ENCODE data around the gene HOXD8. TPM values are rescaled to one million over a fixed set of nuclear protein-coding genes. Genes with fewer than 3 reads are reported as not detected.

HOXD8 gene
- total RNA-seq, 2 donors from 2014 or later, result not detected

- no peaks in the 10 kb centered on the region for H3K9me3 Mint-ChIP-seq
- peaks cover 5% of the 10 kb centered on the region for H3K4me1 Mint-ChIP-seq
- peaks cover 70% of the 10 kb centered on the region for H3K27me3 Mint-ChIP-seq
- H3K36me3 Mint-ChIP-seq (ENCODE audit: low read depth), result peaks cover 14% of the 10 kb centered on the region
- ATAC-seq (replicated peaks), result no peak
- H3K4me3 Mint-ChIP-seq, result peak overlapping the region; percentile 12
- H3K27ac Mint-ChIP-seq, result no peak overlapping the region
Measured at GRCh38 chr2:176123411-176124109, 5.9 kb upstream of the HOXD8 start.

DNA sequence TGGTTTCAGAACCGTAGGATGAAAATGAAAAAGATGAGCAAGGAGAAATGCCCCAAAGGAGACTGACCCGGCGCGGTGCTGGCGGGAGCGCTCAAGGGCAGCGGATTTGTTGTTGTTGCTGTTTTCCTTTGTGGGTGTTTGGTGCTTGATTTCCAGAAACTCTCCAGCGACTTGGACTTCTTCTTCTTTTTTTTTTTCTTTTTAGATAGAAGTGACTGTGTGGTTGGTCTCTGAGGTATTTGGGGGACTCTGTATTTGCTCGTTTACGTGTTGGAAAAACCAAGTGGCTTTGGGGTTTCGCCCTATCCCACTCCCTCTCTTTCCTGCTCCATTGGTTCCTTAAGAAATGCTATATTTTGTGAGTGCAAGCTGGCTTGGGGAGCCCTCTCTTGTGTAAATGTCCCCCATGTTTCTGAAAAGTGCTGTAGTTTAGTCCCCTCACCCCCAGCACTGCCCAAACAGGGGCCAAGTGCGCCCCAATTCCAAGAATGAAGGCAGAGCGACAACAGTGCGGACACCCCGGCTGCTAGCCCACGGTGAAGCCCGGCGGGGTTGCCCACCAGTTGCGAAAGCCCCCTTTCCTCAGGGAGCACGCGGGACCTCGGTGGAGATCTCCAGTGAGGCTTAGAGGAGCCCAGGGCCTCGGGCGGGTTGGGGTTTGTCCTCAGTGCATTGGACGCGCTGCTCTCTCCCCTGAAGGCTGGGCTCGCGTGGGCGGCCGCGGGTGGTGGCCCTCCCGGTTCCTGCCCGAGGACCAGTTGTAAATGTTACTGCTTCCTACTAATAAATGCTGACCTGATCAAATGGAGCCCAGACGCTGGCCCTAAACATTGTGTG is 5.2 kb upstream of the HOXD8 start:
- no peak for ATAC-seq (replicated peaks)
- Mint-ChIP-seq H3K9me3 (no peaks in the 10 kb centered on the region), H3K4me1 (no peaks in the 10 kb centered on the region), H3K36me3 (ENCODE audit: low read depth) (peaks cover 15% of the 10 kb centered on the region), H3K27me3 (peaks cover 70% of the 10 kb centered on the region), H3K27ac (no peak overlapping the region), H3K4me3 (peak overlapping the region; percentile 12)

DNA sequence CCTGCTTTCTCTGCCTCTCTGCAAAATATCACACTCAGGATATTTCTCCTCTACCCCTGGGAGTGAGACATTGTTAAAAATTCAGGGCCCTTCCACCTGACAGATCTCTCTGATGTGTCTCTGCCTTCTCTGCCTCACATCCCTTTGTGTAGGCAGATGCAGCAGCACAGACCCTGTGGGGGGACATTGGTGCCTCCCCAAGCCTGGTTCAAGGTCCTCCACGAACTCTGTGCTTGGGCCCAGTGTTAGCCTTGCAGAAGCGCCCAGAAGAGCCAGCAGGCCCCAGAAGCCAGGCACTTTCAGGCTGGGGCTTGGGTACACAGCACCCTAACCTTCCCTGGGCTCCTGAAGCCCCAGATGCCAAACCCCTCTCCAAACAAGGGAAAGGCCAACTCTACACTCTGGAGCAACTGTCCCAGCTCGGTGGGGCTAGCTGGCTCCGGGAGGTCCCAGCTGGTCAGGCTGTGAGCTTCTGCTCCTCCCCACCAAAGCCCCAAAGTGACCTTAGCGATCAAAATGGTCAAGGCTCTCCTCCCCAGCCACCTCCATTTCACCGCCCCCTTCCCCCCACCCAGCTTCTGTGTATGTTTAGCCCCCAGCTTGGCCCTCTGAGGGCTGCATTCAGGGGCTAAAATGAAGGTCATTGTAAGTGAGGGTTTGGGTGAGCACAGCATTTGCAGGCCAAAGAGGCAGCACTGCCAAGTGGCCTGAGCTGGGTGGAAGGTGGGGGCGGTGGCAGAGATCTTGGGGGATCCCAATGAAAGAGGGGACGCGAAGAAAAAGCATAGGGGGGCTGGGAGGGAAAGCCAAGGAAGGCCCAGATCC is 4.3 kb upstream of the HOXD8 start:
- H3K9me3 Mint-ChIP-seq, result no peaks in the 10 kb centered on the region
- H3K27ac Mint-ChIP-seq, result no peak overlapping the region
- H3K36me3 Mint-ChIP-seq (ENCODE audit: low read depth), result peaks cover 9% of the 10 kb centered on the region
- peaks cover 62% of the 10 kb centered on the region for H3K27me3 Mint-ChIP-seq
- no peak overlapping the region for H3K4me3 Mint-ChIP-seq
- no peaks in the 10 kb centered on the region for H3K4me1 Mint-ChIP-seq
- ATAC-seq (replicated peaks), result no peak

DNA sequence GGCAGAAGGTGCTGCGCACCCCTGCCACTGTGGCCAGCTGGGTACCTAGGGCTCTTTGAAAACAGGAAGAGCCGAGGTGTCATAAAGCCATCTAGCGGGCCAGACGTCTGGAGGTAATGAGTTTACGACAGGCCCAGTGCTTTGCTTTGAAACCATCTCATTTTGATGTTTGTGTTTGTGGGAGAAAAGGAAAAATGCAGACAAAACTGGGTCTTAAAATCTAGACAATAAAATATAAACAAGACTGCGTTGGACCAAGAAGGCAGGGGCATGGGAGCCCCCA is 3.8 kb upstream of the HOXD8 start:
- Mint-ChIP-seq H3K36me3 (ENCODE audit: low read depth) (peaks cover 10% of the 10 kb centered on the region), H3K27me3 (peaks cover 57% of the 10 kb centered on the region), H3K4me3 (no peak overlapping the region), H3K4me1 (no peaks in the 10 kb centered on the region), H3K9me3 (no peaks in the 10 kb centered on the region), H3K27ac (no peak overlapping the region)
- ATAC-seq (replicated peaks), result no peak

- Mint-ChIP-seq H3K27ac (no peak overlapping the region), H3K4me3 (no peak overlapping the region), H3K4me1 (peaks cover under 1% of the 10 kb centered on the region), H3K27me3 (peaks cover 66% of the 10 kb centered on the region), H3K9me3 (no peaks in the 10 kb centered on the region), H3K36me3 (ENCODE audit: low read depth) (peaks cover 18% of the 10 kb centered on the region)
- ATAC-seq (replicated peaks), result no peak
Measured at GRCh38 chr2:176126929-176127773, 2.4 kb upstream of the HOXD8 start.

DNA sequence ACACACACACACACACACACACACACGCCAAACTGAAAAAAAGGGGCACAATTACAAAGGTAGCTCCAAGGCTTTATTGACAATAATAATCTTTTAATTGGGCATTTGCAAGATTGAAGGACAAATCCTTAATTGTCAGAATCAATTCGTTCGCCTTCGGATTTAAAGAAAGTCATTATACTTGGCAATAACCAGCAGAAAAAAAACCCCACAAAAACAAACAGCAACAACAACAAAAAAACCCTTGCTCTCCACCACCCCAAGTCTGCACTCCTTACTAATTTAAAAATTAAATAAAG is 1.8 kb upstream of the HOXD8 start:
- Mint-ChIP-seq H3K27me3 (peaks cover 71% of the 10 kb centered on the region), H3K9me3 (no peaks in the 10 kb centered on the region)

DNA sequence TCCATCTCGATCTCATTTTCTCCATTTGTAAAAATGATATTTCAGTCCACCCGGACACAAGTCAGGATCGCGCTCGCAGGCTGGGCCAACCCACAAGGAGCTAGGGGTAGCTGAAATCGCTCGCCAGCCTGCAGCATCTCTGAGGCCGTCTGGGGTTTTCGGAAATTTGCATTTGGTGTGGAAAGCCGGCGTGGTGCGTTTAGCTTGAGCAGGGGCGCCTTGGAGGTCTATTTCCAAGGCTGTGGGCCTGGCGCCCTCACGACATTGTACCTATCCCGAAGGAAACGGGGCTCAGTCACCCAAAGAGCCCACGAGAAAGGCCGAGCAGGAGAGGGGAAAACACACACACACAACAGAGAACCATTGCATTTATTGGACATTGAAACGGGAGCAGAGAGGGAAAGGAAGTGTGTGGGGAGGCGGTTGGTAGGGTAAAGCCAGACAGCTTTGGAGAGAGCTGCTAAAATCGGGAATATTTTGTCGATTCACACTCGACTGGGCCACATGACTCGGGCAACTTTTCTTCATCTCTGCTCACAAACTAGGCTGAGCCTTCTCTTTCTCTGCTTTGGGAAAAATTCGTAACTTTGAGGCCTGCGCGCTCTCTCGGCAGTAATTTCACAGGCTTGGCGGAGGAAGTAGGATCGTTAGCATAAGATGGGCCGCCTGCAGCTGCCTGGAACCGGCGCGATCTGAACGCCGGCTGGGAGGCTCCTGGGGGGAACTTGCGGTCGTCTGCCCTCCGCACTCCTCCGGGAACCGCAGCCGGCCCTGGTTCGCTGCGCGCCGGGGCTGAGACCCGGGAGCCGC is 1.1 kb upstream of the HOXD8 start:
- Mint-ChIP-seq H3K36me3 (ENCODE audit: low read depth) (peaks cover 23% of the 10 kb centered on the region), H3K4me1 (peaks cover 4% of the 10 kb centered on the region), H3K9me3 (no peaks in the 10 kb centered on the region), H3K27ac (no peak overlapping the region), H3K4me3 (peak overlapping the region; percentile 19), H3K27me3 (peaks cover 74% of the 10 kb centered on the region)
- ATAC-seq (replicated peaks), result no peak

More for the DNA sequence above, 1.8 kb upstream of the HOXD8 start:
- H3K4me3 Mint-ChIP-seq, result no peak overlapping the region
- no peak for ATAC-seq (replicated peaks)
- peaks cover 4% of the 10 kb centered on the region for H3K4me1 Mint-ChIP-seq
- H3K36me3 Mint-ChIP-seq (ENCODE audit: low read depth), result peaks cover 23% of the 10 kb centered on the region
- no peak overlapping the region for H3K27ac Mint-ChIP-seq

DNA sequence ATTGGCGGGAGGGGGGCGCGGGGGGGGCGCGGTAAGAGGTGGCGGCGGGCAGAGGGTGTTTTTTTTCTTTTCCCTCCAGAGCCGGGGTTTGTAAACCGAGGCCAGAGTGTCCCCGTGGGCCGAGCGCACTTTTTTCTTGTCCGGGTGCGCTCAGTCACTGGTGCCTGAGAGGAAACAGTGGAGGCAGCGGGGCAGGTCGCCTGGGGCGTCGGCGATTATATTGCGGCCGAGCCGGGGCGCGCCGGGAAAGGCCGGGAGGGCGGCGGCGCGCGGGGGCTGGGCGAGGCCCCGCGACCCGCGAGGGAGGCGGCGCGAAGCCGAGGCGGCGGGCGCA is 275 bp downstream of the HOXD8 start:
- Mint-ChIP-seq H3K36me3 (ENCODE audit: low read depth) (peaks cover 23% of the 10 kb centered on the region), H3K4me1 (peaks cover 4% of the 10 kb centered on the region), H3K4me3 (no peak overlapping the region), H3K9me3 (no peaks in the 10 kb centered on the region), H3K27ac (no peak overlapping the region), H3K27me3 (peaks cover 74% of the 10 kb centered on the region)
- no peak for ATAC-seq (replicated peaks)

DNA sequence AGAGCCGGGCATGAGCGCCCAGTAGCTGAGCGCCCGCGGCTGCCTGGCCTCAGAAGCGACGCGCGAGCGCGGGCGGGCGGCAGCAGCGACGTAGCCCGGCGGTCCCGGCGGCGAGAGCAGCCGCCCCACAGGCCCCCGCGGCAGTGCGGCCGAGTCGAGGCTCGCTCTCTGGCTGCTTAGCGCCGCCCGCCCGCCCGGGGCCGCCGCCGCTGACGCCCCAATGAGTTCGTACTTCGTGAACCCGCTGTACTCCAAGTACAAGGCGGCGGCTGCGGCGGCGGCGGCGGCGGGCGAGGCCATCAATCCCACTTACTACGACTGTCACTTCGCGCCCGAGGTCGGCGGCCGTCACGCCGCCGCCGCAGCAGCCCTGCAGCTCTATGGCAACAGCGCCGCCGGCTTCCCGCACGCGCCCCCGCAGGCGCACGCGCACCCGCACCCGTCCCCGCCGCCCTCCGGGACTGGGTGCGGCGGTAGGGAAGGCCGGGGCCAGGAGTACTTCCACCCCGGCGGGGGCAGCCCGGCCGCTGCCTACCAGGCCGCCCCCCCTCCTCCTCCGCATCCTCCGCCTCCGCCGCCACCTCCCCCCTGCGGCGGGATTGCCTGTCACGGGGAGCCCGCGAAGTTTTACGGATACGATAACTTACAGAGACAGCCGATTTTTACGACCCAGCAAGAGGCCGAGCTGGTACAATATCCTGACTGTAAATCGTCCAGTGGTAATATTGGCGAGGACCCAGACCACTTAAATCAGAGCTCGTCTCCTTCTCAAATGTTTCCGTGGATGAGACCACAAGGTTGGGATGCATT is 847 bp downstream of the HOXD8 start:
- Mint-ChIP-seq H3K4me1 (peaks cover 4% of the 10 kb centered on the region), H3K4me3 (peak overlapping the region; percentile 75), H3K27me3 (peaks cover 76% of the 10 kb centered on the region), H3K36me3 (ENCODE audit: low read depth) (peaks cover 23% of the 10 kb centered on the region), H3K9me3 (no peaks in the 10 kb centered on the region), H3K27ac (no peak overlapping the region)
- no peak for ATAC-seq (replicated peaks)

- Mint-ChIP-seq H3K27ac (no peak overlapping the region), H3K27me3 (peaks cover 76% of the 10 kb centered on the region), H3K4me3 (peak overlapping the region; percentile 75), H3K9me3 (no peaks in the 10 kb centered on the region), H3K36me3 (ENCODE audit: low read depth) (peaks cover 29% of the 10 kb centered on the region), H3K4me1 (peaks cover 4% of the 10 kb centered on the region)
- no peak for ATAC-seq (replicated peaks)
Measured at GRCh38 chr2:176130957-176131847, 1.7 kb downstream of the HOXD8 start.

- Mint-ChIP-seq H3K27ac (no peak overlapping the region), H3K4me1 (peaks cover 4% of the 10 kb centered on the region), H3K4me3 (peak overlapping the region; percentile 75), H3K36me3 (ENCODE audit: low read depth) (peaks cover 29% of the 10 kb centered on the region), H3K27me3 (peaks cover 75% of the 10 kb centered on the region), H3K9me3 (no peaks in the 10 kb centered on the region)
- ATAC-seq (replicated peaks), result no peak
Measured at GRCh38 chr2:176131848-176132158, 2.3 kb downstream of the HOXD8 start.

Data from activated T-helper 17 cell treated with anti-CD3 and anti-CD28 coated beads, Interleukin-2, amount 50 U/mL, for 72 hours (primary cell).